HepG2 (cell line): Measurements from ENCODE around the gene EPB41.

ENCODE experiments used
- CBFB ChIP-seq: sonication (generic); formaldehyde crosslinking; IDR thresholded peaks from 2 replicates; pipeline ENCODE4 v1.4.0; 2020; ENCODE audit warnings: missing genetic modification reagents
- ESRRA ChIP-seq: sonication (generic); formaldehyde crosslinking; IDR thresholded peaks from 2 replicates; pipeline ENCODE4 v1.5.1; 2020; ENCODE audit warnings: mild to moderate bottlenecking, low read depth, missing genetic modification reagents
- FOXK2 ChIP-seq: fragments of 450-650 bp; IDR thresholded peaks from 2 replicates; pipeline ENCODE4 v1.6.1; 2016
- HDAC2 ChIP-seq: sonication (generic); formaldehyde crosslinking; IDR thresholded peaks from 2 replicates; pipeline ENCODE4 v1.4.0; 2020; ENCODE audit warnings: missing genetic modification reagents
- KLF16 ChIP-seq, 2 experiments: sonication (generic) in 1 of 2; formaldehyde crosslinking in 1 of 2; IDR thresholded peaks; 2 replicates each; pipeline versions ENCODE4 v1.6.1 to v1.8.0; 2016 to 2023; ENCODE audit warnings: missing genetic modification reagents in 2 of 2, missing compliant biosample characterization in 1 of 2
- POLR2A ChIP-seq, 2 experiments: IDR thresholded peaks; 2 replicates each; pipeline ENCODE4 v1.6.1; 2011; ENCODE audit warnings: low read depth in 2 of 2, low read length in 2 of 2, mild to moderate bottlenecking in 1 of 2, moderate library complexity in 1 of 2; ENCODE audit not compliant: insufficient read depth in 1 of 2
- RAD21 ChIP-seq: fragments of 450-650 bp; formaldehyde crosslinking; IDR thresholded peaks from 2 replicates; pipeline ENCODE4 v1.5.0; 2020; ENCODE audit warnings: mild to moderate bottlenecking
- SOX13 ChIP-seq, 3 experiments: fragments of 450-650 bp in 1 of 3; sonication (generic) in 1 of 3; formaldehyde crosslinking in 1 of 3; IDR thresholded peaks in 2 of 3; conservative IDR thresholded peaks in 1 of 3; 2 replicates each; pipeline versions ENCODE4 v1.5.0 to v1.6.1; 2016 to 2020; ENCODE audit warnings: antibody characterized with exemption in 1 of 3, mild to moderate bottlenecking in 1 of 3, missing compliant biosample characterization in 1 of 3, missing genetic modification reagents in 1 of 3, moderate library complexity in 1 of 3
- ZNF207 ChIP-seq: fragments of 450-650 bp; IDR thresholded peaks from 2 replicates; pipeline ENCODE4 v1.6.1; 2016; ENCODE audit warnings: antibody characterized with exemption, borderline replicate concordance
- TF ChIP-seq, protein P1 (sequence below): sonication (generic); formaldehyde crosslinking; IDR thresholded peaks from 2 replicates; pipeline ENCODE4 v1.4.0; 2020; ENCODE audit warnings: missing genetic modification reagents
- TF ChIP-seq, protein P2 (sequence below): sonication (generic); formaldehyde crosslinking; IDR thresholded peaks from 2 replicates; pipeline ENCODE4 v1.5.0; 2020; ENCODE audit warnings: missing genetic modification reagents

DNA sequence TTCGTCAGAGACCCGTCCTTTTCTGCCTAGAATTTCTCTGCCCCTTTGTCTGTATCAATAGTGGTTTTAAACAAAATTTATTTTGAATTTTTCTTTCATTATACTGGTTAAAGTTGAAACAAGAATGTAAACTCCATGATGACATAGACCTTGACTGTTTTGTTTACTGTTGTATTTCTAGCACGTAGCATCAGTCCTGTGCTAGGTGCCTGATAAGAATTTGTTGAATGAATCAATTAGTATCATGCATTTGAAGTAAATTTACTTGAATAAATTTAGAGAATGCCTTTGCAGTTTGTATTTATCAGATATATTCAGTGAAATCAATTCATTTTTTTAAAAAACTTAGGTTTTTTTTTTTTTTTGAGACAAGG lies 69.9 kb downstream of the EPB41 start:
- TF ChIP-seq, protein P1, sequence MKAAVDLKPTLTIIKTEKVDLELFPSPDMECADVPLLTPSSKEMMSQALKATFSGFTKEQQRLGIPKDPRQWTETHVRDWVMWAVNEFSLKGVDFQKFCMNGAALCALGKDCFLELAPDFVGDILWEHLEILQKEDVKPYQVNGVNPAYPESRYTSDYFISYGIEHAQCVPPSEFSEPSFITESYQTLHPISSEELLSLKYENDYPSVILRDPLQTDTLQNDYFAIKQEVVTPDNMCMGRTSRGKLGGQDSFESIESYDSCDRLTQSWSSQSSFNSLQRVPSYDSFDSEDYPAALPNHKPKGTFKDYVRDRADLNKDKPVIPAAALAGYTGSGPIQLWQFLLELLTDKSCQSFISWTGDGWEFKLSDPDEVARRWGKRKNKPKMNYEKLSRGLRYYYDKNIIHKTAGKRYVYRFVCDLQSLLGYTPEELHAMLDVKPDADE (CRISPR knock-in tag), result no peak
- TF ChIP-seq HDAC2 (CRISPR knock-in tag), result no peak
- TF ChIP-seq POLR2A (IDR thresholded peaks at IDR 0.05; ENCODE audit: insufficient read depth in 1 of 2, low read depth in 2 of 2, low read length in 2 of 2), result no peak
- TF ChIP-seq, protein P2, sequence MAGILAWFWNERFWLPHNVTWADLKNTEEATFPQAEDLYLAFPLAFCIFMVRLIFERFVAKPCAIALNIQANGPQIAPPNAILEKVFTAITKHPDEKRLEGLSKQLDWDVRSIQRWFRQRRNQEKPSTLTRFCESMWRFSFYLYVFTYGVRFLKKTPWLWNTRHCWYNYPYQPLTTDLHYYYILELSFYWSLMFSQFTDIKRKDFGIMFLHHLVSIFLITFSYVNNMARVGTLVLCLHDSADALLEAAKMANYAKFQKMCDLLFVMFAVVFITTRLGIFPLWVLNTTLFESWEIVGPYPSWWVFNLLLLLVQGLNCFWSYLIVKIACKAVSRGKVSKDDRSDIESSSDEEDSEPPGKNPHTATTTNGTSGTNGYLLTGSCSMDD (CRISPR knock-in tag), result no peak
- TF ChIP-seq SOX13 (IDR thresholded peaks at IDR 0.05), result no peak
- TF ChIP-seq SOX13 (CRISPR knock-in tag; conservative IDR thresholded peaks at IDR 0.05 in 1 of 2, IDR thresholded peaks at IDR 0.05 in 1 of 2), result no peak
- no peak for TF ChIP-seq ZNF207
- no peak for TF ChIP-seq ESRRA (CRISPR knock-in tag)
- no peak for TF ChIP-seq FOXK2
- TF ChIP-seq KLF16 (CRISPR knock-in tag; IDR thresholded peaks at IDR 0.05), result no peak
- no peak for TF ChIP-seq RAD21 (CRISPR knock-in tag)
- no peak for TF ChIP-seq CBFB (CRISPR knock-in tag)
